22Rv1 (cell line): ENCODE measurements around the gene EHMT1.

ENCODE experiments used
- ZFX ChIP-seq: fragments of 450-650 bp; IDR thresholded peaks from 2 replicates; pipeline ENCODE4 v1.6.1; 2017; ENCODE audit warnings: antibody characterized with exemption, borderline replicate concordance
- TF ChIP-seq, protein P1 (sequence below): fragments of 450-650 bp; IDR thresholded peaks from 2 replicates; pipeline ENCODE4 v1.5.1; 2017; ENCODE audit warnings: mild to moderate bottlenecking

DNA sequence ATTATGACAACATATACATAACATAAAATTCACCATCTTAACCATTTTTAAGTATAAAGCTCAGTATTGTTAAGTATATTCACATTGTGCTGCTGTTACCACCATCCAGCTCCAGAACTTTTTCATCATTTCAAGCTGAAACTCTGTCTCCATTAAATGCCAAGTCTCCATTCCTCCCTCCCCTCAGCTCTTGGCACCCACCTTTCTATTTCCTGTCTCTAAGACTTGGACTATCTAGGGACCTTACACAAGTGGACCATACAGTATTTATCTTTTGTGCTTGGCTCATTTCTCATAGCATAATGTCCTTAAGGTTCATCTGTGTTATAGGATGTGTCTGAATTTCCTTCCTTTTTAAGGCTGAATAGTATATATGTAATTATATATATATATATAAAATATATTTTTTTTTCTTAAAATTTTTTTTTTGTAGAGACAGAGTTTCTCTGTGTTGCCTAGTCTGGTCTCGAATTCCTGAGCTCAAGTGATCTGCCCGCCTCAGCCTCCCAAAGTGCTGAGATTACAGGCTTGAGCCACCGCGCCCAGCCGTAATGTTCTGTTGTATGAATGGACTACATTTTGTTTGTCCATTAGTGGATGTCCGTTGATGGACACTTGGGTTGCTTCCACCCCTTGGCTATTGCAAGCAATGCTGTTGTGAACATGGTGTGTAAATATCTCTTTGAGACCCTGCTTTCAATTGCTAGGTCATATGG lies 72.3 kb downstream of the EHMT1 start:
- TF ChIP-seq, protein P1, sequence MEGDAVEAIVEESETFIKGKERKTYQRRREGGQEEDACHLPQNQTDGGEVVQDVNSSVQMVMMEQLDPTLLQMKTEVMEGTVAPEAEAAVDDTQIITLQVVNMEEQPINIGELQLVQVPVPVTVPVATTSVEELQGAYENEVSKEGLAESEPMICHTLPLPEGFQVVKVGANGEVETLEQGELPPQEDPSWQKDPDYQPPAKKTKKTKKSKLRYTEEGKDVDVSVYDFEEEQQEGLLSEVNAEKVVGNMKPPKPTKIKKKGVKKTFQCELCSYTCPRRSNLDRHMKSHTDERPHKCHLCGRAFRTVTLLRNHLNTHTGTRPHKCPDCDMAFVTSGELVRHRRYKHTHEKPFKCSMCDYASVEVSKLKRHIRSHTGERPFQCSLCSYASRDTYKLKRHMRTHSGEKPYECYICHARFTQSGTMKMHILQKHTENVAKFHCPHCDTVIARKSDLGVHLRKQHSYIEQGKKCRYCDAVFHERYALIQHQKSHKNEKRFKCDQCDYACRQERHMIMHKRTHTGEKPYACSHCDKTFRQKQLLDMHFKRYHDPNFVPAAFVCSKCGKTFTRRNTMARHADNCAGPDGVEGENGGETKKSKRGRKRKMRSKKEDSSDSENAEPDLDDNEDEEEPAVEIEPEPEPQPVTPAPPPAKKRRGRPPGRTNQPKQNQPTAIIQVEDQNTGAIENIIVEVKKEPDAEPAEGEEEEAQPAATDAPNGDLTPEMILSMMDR, result no peak
- no peak for TF ChIP-seq ZFX
